CMK (cell line): Measurements from ENCODE around the gene PTH2R.
"Not testable (repeated sequence)": the region's sequence is repeated elsewhere in the genome, so short reads cannot be mapped to it uniquely, and the experiment has no call there.

Source experiments
- DNase-seq: peaks from one replicate; pipeline ENCODE4 v3.0.0-alpha.2; 2010; ENCODE audit warnings: low read depth

Gene PTH2R

DNA sequence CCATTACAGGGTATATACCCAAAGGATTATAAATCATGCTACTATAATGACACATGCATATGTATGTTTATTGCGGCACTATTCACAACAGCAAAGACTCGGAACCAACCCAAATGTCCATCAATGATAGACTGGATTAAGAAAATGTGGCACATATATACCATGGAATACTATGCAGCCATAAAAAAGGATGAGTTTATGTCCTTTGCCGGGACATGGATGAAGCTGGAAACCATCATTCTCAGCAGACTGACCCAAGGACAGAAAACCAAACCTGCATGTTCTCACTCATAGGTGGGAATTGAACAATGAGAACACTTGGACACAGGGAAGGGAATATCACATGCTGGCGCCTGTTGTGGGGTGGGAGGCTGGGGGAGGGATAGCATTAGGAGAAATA lies 9.8 kb upstream of the PTH2R start:
- DNase-seq: not testable (repeated sequence)

DNA sequence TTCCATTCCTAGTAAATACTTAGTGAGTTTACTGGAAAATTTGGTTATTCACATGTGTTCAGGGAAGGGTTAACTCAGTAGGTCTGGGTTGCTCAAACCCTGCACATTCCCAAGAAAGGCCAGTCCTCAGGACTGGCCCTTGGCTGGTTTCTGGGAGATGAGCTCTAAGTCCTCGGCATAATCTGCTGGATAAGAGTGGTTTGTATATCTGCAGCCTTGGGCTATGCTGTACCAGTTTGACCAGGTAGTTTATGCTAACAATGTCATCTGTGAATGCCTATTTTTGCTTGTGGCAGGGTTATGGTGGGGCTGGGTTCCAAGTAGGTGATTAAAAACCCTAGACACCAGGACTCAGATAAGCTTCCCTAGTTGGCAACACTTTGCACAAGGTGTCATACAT lies 7.4 kb upstream of the PTH2R start:
- DNase-seq: no peak

DNA sequence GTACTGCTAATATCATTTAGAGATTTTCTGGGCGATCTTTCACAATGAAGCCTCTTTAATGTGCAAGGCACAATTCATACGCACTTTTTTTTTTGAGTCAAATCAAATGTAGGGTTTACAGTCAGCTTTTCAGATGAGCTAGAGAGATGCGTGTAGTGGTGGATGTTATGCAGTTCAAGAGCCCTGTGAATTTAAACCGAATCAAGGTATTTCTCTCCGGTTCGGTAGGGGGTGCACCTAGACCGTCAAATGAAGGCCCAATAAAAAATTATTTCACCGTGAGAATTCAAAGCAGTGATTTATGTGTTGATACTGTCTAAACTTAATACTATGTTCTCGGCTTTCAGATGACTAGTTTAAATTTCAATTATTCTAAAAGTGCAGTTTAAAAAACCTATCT lies 1.1 kb downstream of the PTH2R start:
- no peak for DNase-seq

DNA sequence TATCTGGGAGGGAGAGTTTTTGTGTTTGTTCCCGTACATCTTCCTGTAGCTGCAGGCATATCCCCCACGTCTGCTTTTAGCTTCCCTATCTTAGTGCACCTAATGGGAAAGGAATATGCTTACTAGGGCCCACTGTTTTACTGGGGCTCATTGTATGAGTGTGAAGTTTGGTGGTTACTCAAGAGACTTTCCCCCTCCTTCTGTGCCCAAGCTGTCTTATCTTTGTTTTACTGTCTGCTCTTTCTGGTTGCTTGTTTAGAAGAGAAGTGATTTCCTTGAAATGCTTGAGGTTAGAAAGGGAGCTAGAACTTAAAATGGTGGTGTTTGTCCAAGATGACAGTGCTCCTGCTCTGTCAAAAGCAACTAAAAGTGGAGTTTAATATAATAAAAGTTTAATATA lies 7.3 kb downstream of the PTH2R start:
- DNase-seq: peak; percentile 64

DNA sequence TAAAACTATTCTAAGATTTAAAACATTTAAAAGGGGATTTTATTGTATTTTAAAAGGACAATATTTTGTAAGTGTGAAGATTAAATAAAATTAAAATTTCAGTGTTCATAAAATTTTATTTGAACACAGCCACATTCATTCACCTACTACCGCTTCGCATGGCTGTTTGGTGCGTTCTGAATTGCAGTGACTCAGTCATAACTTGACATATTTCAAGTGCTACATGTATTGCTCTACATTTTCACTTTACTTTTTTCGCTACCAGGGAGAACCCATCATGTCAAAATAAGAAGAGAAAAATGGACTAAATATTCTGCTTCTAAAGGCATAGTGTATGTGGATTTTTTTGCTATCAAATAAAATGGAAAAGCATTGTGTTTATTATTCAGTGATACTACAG lies 8.7 kb downstream of the PTH2R start:
- no peak for DNase-seq

DNA sequence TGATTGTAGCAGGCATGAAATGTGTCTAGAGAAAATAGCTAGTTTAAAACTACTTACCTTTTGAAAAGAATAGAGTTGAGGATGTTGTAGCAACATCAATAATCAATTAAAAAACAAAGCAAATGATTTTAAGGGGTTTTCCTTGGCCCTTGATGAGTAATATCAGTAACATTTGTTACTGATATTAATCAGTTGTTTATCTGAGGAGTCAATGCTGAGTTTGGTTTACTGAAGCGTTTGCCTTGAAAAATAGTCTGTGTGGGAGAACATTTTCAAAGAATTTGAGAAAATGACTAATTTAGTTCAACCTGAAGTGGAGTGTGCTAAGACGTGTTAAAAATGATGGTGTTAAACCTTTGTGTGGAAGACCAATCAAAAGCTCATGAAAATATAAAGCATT lies 9.3 kb downstream of the PTH2R start:
- DNase-seq: no peak

DNA sequence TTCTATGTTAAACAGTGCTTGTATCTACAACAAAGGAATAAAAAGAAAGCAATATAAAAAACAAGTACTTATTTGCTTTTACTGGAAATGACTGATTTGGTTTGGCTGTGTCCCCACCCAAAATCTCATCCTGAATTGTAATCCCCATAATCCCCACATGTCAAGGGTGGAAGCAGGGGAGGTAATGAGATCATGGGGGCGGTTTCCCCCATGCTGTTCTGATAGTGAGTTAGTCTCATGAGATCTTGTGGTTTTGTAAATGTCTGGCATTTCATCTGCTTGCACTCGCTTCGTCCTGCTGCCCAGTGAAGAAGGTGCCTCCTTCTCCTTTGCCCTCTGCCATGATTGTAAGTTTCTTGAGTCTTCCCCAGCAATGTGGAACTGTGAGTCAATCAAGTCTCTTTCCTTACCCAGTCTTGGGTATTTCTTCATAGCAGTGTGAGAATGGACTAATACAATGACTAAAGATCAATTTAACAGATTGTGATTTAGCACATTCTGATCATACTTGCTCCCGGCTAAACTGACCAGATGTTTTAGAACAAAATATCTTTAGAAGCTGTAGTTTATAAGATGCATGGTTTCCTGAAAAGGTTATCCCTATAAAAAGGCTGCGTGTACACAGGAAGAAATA lies 19.9 kb downstream of the PTH2R start:
- DNase-seq: no peak

DNA sequence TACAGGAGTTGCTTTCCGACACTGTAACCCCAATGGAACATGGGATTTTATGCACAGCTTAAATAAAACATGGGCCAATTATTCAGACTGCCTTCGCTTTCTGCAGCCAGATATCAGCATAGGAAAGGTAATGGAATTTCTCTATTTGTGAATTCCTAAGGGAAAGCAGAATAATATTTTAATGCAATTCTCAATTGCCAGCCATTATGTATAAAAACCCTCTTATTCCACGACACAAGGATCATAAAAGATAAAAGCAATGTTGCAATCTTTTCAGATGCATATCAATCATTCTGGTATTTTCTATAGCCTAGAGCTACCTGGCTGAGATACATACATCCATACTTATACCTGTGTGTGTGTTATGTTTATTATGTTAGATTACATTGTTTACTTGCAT lies 31.2 kb downstream of the PTH2R start:
- no peak for DNase-seq

DNA sequence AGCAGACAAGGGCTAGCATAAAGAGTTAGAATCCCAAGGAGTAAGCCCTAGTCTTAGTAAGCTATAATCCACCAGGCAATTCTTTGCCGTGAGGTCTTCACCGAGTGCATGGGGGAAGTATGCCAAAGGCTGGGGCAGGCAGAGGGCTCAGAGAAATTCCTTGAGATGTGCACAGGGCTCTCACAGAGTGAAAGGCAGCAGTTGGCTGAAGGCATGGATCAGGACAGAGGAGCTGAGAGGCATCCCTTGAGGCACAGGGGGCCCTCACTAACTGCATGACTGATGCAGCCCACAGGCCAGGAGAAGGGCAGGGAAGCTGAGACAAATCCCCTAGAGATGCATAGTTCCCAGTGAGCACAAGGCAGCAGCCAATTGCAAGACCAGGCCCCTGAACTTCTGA lies 34.1 kb downstream of the PTH2R start:
- no peak for DNase-seq

DNA sequence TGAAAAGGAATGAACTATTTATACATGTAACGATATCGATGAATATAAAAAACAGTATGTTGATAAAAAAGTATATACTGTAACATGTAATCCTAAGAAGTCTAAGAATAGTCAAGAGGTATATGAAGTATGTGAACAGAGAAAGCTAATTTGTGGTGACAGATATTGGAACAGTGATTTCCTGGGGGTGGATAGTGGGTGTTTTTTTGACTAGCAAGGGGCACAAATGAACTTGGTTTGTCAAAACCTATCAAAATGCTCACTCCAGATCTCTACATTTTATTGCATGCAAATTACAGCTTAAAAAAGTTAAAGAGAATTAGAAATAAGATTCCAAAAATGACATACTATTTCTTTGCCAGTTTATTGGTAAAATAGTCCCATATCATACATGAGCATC lies 35.4 kb downstream of the PTH2R start:
- no peak for DNase-seq

DNA sequence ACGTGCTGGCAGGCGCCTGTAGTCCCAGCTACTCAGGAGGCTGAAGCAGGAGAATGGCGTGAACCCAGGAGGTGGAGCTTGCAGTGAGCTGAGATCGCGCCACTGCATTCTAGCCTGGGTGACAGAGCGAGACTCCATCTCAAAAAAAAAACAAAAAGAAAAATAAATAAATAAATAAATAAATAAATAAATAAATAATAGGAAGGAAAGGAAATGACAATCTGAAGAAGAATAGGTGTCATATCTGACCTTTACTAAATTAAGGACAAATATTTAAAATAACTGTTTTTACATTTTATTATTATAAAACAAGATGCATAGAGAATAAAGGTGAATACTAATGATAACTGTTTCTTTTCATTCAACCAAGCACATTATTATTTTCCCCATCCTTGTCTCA lies 40.9 kb downstream of the PTH2R start:
- not testable (repeated sequence) for DNase-seq

DNA sequence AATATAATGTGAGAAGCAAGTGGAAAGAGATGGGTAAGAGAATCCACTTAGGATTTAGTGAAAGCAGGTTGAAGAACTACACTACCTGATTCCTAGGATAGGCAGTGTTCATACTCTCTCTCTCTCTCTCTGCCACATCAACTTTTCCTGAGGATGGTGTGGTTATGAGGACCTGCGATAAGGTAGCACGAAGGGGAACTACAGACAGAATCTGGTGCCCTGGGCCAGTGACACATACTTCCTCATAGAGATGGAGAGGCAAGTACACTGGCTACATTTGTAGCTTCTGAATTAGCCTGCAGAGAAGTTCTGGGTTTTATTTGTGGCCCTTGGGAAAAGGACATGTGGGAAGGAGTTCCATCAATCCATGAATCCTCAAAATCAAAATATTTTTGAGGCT lies 44.5 kb downstream of the PTH2R start:
- DNase-seq: no peak

DNA sequence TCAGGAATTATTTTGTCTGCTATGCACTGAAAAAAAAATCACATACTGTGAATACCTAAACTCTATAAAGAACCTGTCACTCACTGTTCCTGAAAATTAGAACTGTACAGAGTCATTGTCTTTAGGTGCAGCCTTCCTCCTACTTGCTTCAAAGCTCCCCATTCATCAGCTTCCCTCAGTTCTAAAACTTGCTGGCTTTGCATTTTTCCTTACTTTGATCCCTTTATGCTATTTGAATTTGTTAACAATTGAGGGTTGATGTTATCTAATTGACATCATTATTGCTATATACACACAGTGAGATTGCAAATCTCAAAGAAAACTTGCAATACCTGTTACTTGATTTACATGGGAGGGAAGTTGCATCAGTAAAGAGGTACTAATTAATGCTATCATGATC lies 48.3 kb downstream of the PTH2R start:
- DNase-seq: no peak

DNA sequence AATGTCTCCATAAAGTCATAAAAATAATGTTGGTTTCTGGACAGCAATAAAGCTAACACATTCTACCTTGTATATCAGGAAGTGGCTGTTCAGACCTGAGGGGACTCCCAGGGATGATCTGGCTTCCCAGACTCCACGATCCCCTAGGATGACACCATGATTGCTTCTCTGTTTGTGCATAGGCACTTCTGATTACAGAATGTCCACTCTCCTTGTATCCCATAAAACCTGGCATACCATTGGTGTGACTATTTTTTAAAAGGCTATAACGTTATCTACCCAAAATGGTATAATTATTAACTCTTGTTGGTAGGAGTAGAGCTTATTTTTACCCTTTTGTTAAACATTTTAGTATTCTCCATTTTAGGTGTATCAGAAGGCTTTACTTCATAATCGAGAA lies 57.1 kb downstream of the PTH2R start:
- no peak for DNase-seq

DNA sequence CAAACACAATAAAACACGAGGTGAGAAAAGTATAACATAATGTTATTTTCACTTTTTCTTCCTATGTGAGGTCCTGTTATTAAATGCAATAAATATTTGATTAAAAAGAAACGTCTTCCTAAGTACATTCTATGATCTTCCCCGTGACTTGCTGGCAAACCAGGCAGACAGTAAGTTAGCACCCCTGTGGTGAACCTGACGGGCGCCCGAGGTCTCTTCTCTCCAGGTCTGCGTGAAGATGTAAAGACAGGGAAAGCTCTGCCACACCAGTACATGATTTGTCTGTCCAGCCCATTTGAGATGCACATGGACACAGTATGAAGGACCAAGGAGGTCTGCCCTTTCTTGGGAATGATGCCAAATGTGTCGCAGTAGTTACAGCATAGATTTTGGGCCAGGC lies 57.6 kb downstream of the PTH2R start:
- no peak for DNase-seq

DNA sequence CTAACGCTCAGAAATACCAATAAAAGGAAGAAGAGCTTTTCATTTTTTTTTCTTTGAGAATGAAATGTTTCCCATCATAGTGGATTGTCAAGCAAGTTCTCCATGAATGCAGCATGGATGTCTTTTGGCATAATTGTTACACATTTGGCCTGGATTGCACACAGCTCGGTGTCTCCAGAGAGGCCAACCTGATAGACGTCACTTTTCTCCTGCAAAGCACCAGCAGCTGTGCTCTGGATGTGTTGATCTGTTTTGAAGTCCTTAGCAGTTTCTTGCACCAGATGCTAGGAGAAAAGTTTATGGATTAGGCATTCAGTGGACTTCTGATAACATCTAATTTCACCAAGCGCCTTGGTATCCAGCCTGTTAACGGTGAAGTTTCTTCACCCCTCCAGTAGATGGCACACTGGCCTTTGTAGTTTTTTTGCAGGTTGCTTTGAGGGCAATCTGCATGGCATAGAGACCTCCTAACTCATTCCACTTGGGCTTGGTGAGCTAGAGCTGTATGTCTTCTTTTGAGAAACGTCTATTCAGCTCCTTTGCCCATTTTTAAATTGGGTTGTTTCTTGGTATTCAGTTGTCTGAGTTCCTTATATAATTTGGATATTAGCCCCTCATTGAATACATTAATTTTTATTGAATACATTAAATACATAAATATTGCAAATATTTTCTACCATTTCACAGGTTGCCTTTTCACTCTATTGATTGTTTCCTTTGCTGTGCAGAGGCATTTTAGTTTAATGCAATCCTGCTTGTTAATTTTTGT lies 59.7 kb downstream of the PTH2R start:
- peak; percentile 46 for DNase-seq

DNA sequence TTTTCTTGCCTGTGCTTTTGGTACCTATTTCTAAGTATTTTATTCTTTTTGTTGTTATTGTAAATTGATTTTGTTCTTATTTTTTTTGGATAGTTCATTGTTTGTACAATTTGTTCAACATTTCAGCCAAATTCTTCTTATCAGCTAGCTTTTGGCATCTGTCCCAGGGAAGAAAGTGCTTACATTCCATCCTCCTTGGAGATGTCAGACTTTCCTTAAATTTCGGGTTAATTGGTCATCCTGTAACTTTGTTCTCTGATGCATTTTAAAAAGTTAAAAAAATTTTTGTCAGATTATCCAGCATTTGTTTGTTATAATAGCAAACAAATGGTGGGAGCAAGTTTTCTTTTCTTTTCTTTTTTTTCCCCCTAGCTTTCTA lies 60.3 kb downstream of the PTH2R start:
- no peak for DNase-seq

DNA sequence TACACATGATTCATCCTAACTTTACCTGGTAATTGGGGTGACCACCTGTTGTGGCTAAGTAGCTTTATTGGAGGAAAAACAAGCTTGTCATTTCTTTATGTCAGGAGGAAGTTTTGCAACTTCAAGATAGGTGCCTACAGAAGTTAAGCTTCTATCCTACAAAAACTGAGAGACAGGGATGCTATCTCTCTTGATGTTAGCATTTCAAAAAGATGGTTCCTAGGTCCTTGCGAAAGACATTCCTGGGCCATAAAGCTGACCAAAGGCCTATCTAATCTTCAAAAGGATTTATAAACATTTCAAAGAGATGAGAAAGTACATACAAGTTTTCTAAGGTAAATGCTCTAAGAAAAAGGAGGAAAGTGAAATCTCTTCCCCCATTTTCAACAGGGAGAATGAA lies 61.0 kb downstream of the PTH2R start:
- DNase-seq: no peak

DNA sequence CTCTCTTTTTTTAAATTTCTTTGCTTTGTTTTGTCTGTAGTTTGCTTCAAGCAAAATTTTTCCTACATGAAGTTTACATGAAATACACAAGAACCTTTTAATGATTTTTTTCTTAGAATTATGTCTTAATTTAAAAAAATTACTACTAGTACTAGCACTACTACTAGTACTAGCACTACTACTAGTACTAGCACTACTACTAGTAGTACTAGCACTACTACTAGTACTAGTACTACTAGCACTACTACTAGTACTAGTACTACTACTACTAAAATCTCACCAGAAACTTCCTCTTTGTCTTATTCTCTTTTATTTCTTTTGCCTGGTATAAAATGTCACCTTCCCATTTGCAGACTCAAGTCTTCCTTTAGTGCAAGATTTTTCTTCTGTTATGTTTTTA lies 71.1 kb downstream of the PTH2R start:
- DNase-seq: no peak

DNA sequence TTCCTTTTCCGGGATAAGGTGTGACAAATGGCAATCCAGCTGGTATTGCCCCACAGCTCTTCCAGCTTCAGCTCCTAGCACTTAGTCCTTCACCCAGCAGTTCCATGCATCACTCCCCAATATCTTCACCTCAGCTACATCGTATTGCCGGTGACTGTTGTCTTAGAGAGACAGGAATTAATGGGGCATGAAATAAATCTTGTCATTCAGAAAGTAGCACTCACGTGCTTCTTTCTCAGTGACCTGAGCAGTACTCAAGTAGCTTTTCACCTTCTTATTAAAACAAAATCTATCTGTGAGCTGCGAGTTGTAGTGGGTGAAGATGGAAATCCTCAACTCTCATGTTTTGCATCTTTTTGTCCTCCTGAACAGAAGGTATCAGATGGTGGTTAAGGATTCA lies 72.8 kb downstream of the PTH2R start:
- DNase-seq: no peak

DNA sequence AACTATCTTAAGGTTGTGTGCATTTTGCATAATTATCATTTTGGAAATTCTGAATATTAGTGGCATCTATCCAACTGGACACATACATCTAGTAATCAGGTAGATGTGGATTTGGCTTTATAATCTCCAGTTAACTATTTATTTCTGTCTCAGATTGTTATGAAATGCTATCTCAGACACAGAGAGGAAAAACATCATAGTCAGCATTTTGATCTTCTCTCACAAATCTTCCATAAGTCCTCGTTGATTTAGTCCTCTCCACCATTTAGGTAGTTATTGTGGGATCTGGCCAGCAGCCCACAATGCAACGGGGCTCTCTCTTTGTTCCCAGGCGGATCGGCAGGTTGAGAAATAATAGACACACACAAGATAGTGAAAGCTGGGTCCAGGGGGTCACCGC lies 75.4 kb downstream of the PTH2R start:
- not testable (repeated sequence) for DNase-seq

DNA sequence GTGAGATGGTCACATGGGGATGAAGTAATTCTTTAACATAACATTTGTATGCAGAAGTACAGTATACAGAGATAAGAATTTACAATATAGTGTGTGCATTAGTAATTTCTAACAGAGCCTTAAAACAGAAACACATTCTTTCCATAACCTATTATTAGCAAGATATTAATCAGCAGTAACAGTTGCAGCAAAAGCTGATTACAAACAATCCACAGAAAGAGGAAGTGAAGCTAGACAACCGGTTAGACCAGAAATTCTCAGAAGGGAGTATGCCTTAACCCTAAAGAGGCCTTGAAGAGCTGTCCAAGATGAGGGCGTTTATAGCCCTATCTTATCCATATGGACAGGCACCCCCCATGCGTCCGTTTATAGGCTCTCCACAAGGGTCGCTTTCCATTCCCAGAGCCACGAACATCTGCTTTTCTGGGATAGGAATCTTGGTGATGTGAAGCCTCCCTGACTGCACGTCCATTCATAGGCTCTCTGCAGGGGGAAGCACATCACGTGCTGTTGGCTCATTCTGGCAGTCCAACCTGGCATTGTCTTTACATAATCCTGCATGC lies 75.9 kb downstream of the PTH2R start:
- peak; percentile 68 for DNase-seq

DNA sequence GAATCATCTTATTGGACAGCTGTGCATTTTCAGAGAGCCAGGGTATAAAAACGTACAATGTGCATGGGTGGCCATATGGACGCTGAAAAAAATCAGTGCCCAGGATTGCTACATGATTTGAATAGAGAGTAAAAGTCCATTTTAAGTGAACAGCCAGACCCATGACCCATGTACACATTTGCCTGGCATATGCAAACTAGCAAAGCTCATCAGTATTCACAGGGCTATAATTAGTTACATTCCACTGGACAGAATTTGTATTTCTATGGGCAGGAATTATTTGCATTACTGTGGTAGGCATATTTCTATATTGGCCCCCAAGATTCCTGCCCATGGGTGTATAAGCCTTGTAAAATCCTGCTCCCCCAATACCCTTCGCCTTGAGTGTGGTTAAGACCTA lies 78.8 kb downstream of the PTH2R start:
- DNase-seq: no peak
